Measurements from ENCODE around the gene SLC22A23. TPM values are rescaled to one million over a fixed set of nuclear protein-coding genes. Genes with fewer than 3 reads are reported as not detected.

The SLC22A23 gene
- total and polyA plus RNA-seq, 5 donors, result 2.3 to 6.4 (median 3.2) TPM

- no peaks in the 10 kb centered on the region for H3K9me3 ChIP-seq (ENCODE audit: control insufficient read depth, low read length)
- WGBS, result 93% methylated on average over 23 of the region's 23 CpGs
- no peak overlapping the region for H3K4me3 ChIP-seq (ENCODE audit: low read length)
- no peaks in the 10 kb centered on the region for H3K4me1 ChIP-seq (ENCODE audit: control insufficient read depth, insufficient read depth, low read length)
- no peaks in the 10 kb centered on the region for H3K27me3 ChIP-seq (ENCODE audit: control insufficient read depth, insufficient read depth)
- H3K27ac ChIP-seq (ENCODE audit: low read length), result no peak overlapping the region
- ATAC-seq (no peak), DNase-seq (peak in 2 of 3 donors; percentile 29 to 43)
- intact Hi-C loops (cut with DNase I), result loop anchor here in 2 of 4 donors (5.0 to 10.0 kb wide), 3 partner anchors 171 to 448 kb away; partner anchors contain the start of gene SLC22A23 (in 2 of the 2)
Observed at GRCh38 chr6:3283641-3284435, 173.0 kb downstream of the SLC22A23 start.

GRCh38 chr6:3283241-3283640 lies 173.6 kb downstream of the SLC22A23 start:
- no peak for DNase-seq
- Histone ChIP-seq H3K4me3 (ENCODE audit: low read length) (no peak overlapping the region), H3K4me1 (ENCODE audit: control insufficient read depth, insufficient read depth, low read length) (no peaks in the 10 kb centered on the region), H3K9me3 (ENCODE audit: control insufficient read depth, low read length) (no peaks in the 10 kb centered on the region), H3K27me3 (ENCODE audit: control insufficient read depth, insufficient read depth) (no peaks in the 10 kb centered on the region), H3K27ac (ENCODE audit: low read length) (no peak overlapping the region)
- WGBS, result 95% methylated on average over 10 of the region's 10 CpGs
- ATAC-seq, result no peak
- intact Hi-C loops (cut with DNase I), result loop anchor here in 2 of 4 donors (5.0 to 10.0 kb wide), 3 partner anchors 172 to 449 kb away; partner anchors contain the start of gene SLC22A23 (in 2 of the 2)

- peak overlapping the region; percentile 7 for H3K27ac ChIP-seq (ENCODE audit: low read length)
- H3K4me3 ChIP-seq (ENCODE audit: low read length), result no peak overlapping the region
- H3K27me3 ChIP-seq (ENCODE audit: control insufficient read depth, insufficient read depth), result no peaks in the 10 kb centered on the region
- DNase-seq (peak in 2 of 3 donors; percentile 18 to 32), ATAC-seq (no peak)
- H3K4me1 ChIP-seq (ENCODE audit: control insufficient read depth, insufficient read depth, low read length), result no peaks in the 10 kb centered on the region
- no peaks in the 10 kb centered on the region for H3K9me3 ChIP-seq (ENCODE audit: control insufficient read depth, low read length)
- 86% methylated on average over 20 of the region's 20 CpGs for WGBS
- intact Hi-C loops (cut with DNase I), result loop anchor here in 2 of 4 donors (5.0 to 10.0 kb wide), 3 partner anchors 172 to 450 kb away; partner anchors contain the start of gene SLC22A23 (in 2 of the 2)
Observed at GRCh38 chr6:3282476-3283236, 174.2 kb downstream of the SLC22A23 start.

GRCh38 chr6:3281631-3282475 lies 175.0 kb downstream of the SLC22A23 start:
- intact Hi-C loops (cut with DNase I), result loop anchor here in 2 of 4 donors (5.0 to 10.0 kb wide), 3 partner anchors 173 to 450 kb away; partner anchors contain the start of gene SLC22A23 (in 2 of the 2)
- peak in 2 of 3 donors; percentile 46 to 60 for DNase-seq
- Histone ChIP-seq H3K9me3 (ENCODE audit: control insufficient read depth, low read length) (no peaks in the 10 kb centered on the region), H3K4me1 (ENCODE audit: control insufficient read depth, insufficient read depth, low read length) (no peaks in the 10 kb centered on the region), H3K4me3 (ENCODE audit: low read length) (no peak overlapping the region), H3K27me3 (ENCODE audit: control insufficient read depth, insufficient read depth) (no peaks in the 10 kb centered on the region), H3K27ac (ENCODE audit: low read length) (peak overlapping the region; percentile 22)
- 40% methylated on average over 13 of the region's 13 CpGs for WGBS
- ATAC-seq, result peak; percentile 24 to 67

- Histone ChIP-seq H3K27ac (ENCODE audit: low read length) (no peak overlapping the region), H3K27me3 (ENCODE audit: control insufficient read depth, insufficient read depth) (no peaks in the 10 kb centered on the region), H3K4me1 (ENCODE audit: control insufficient read depth, insufficient read depth, low read length) (no peaks in the 10 kb centered on the region), H3K9me3 (ENCODE audit: control insufficient read depth, low read length) (no peaks in the 10 kb centered on the region), H3K4me3 (ENCODE audit: low read length) (no peak overlapping the region)
- WGBS, result 88% methylated on average over 14 of the region's 14 CpGs
- peak in 2 of 3 donors; percentile 39 to 49 for DNase-seq
- intact Hi-C loops (cut with DNase I), result loop anchor here in 2 of 4 donors (5.0 to 10.0 kb wide), 3 partner anchors 174 to 451 kb away; partner anchors contain the start of gene SLC22A23 (in 2 of the 2)
- ATAC-seq, result no peak
Observed at GRCh38 chr6:3280866-3281465, 175.9 kb downstream of the SLC22A23 start.

GRCh38 chr6:3280091-3280490 lies 176.8 kb downstream of the SLC22A23 start:
- Histone ChIP-seq H3K4me1 (ENCODE audit: control insufficient read depth, insufficient read depth, low read length) (no peaks in the 10 kb centered on the region), H3K9me3 (ENCODE audit: control insufficient read depth, low read length) (no peaks in the 10 kb centered on the region), H3K27me3 (ENCODE audit: control insufficient read depth, insufficient read depth) (no peaks in the 10 kb centered on the region), H3K27ac (ENCODE audit: low read length) (no peak overlapping the region), H3K4me3 (ENCODE audit: low read length) (no peak overlapping the region)
- ATAC-seq (no peak), DNase-seq (peak in 2 of 3 donors; percentile 44 to 47)
- 71% methylated on average over 14 of the region's 14 CpGs for whole genome bisulfite sequencing
- intact Hi-C loops (cut with DNase I), result loop anchor here in 2 of 4 donors (5.0 to 10.0 kb wide), 3 partner anchors 175 to 452 kb away; partner anchors contain the start of gene SLC22A23 (in 2 of the 2)

- peak in 1 of 3 donors; percentile 33 for DNase-seq
- Histone ChIP-seq H3K4me1 (ENCODE audit: control insufficient read depth, insufficient read depth, low read length) (no peaks in the 10 kb centered on the region), H3K27me3 (ENCODE audit: control insufficient read depth, insufficient read depth) (no peaks in the 10 kb centered on the region), H3K9me3 (ENCODE audit: control insufficient read depth, low read length) (no peaks in the 10 kb centered on the region), H3K4me3 (ENCODE audit: low read length) (no peak overlapping the region), H3K27ac (ENCODE audit: low read length) (no peak overlapping the region)
- ATAC-seq, result no peak
- intact Hi-C loops (cut with DNase I), result loop anchor here in 3 of 4 donors (2.0 to 10.0 kb wide), 3 partner anchors 452 to 706 kb away; no protein-coding TSS in a partner anchor
- 76% methylated on average over 4 of the region's 4 CpGs for WGBS
Observed at GRCh38 chr6:3278691-3279090, 178.2 kb downstream of the SLC22A23 start.

GRCh38 chr6:3277851-3278416 lies 178.9 kb downstream of the SLC22A23 start:
- ATAC-seq (no peak), DNase-seq (peak in 1 of 3 donors; percentile 37)
- H3K27ac ChIP-seq (ENCODE audit: low read length), result no peak overlapping the region
- H3K4me1 ChIP-seq (ENCODE audit: control insufficient read depth, insufficient read depth, low read length), result no peaks in the 10 kb centered on the region
- intact Hi-C loops (cut with DNase I), result loop anchor here (2.0 to 10.0 kb wide), 4 partner anchors 453 to 707 kb away; no protein-coding TSS in a partner anchor
- 71% methylated on average over 9 of the region's 9 CpGs for WGBS
- H3K4me3 ChIP-seq (ENCODE audit: low read length), result no peak overlapping the region
- H3K9me3 ChIP-seq (ENCODE audit: control insufficient read depth, low read length), result no peaks in the 10 kb centered on the region
- no peaks in the 10 kb centered on the region for H3K27me3 ChIP-seq (ENCODE audit: control insufficient read depth, insufficient read depth)

- DNase-seq, result peak in 1 of 3 donors; percentile 57
- H3K27me3 ChIP-seq (ENCODE audit: control insufficient read depth, insufficient read depth), result no peaks in the 10 kb centered on the region
- no peaks in the 10 kb centered on the region for H3K9me3 ChIP-seq (ENCODE audit: control insufficient read depth, low read length)
- H3K4me3 ChIP-seq (ENCODE audit: low read length), result no peak overlapping the region
- intact Hi-C loops (cut with DNase I), result loop anchor here in 3 of 4 donors (2.0 to 10.0 kb wide), 3 partner anchors 455 to 708 kb away; no protein-coding TSS in a partner anchor
- 78% methylated on average over 12 of the region's 12 CpGs for WGBS
- no peaks in the 10 kb centered on the region for H3K4me1 ChIP-seq (ENCODE audit: control insufficient read depth, insufficient read depth, low read length)
- no peak overlapping the region for H3K27ac ChIP-seq (ENCODE audit: low read length)
- ATAC-seq, result no peak
Observed at GRCh38 chr6:3277251-3277650, 179.6 kb downstream of the SLC22A23 start.

Data from right cardiac atrium (tissue), 5 donors.